GM18520 (cell line): Measurements from ENCODE around the gene CSAD.

ENCODE experiments used
- ATAC-seq: cut with Tn5 transposase; IDR thresholded peaks from one replicate; pipeline ENCODE4 v1.9.1; 2021; ENCODE audit not compliant: unreplicated experiment

The CSAD gene

GRCh38 chr12:53200107-53200457 lies 19.4 kb upstream of the CSAD start:
- ATAC-seq = no peak

GRCh38 chr12:53199700-53200099 lies 19.0 kb upstream of the CSAD start:
- ATAC-seq = no peak

GRCh38 chr12:53198486-53199110 lies 17.9 kb upstream of the CSAD start:
- no peak for ATAC-seq

GRCh38 chr12:53197011-53197640 lies 16.4 kb upstream of the CSAD start:
- no peak for ATAC-seq

GRCh38 chr12:53196486-53196885 lies 15.8 kb upstream of the CSAD start:
- no peak for ATAC-seq

GRCh38 chr12:53195516-53196420 lies 15.0 kb upstream of the CSAD start:
- no peak for ATAC-seq

- no peak for ATAC-seq
Measured at GRCh38 chr12:53194973-53195372, 14.2 kb upstream of the CSAD start.

GRCh38 chr12:53193985-53194716 lies 13.4 kb upstream of the CSAD start:
- ATAC-seq = no peak

GRCh38 chr12:53193040-53193439 lies 12.3 kb upstream of the CSAD start:
- ATAC-seq = no peak

- no peak for ATAC-seq
Measured at GRCh38 chr12:53192531-53193021, 11.9 kb upstream of the CSAD start.

GRCh38 chr12:53191885-53192530 lies 11.3 kb upstream of the CSAD start:
- ATAC-seq = no peak

- ATAC-seq = no peak
Measured at GRCh38 chr12:53191096-53191884, 10.6 kb upstream of the CSAD start.

GRCh38 chr12:53190108-53190729 lies 9.5 kb upstream of the CSAD start:
- no peak for ATAC-seq

- no peak for ATAC-seq
Measured at GRCh38 chr12:53187145-53187899, 6.6 kb upstream of the CSAD start.

GRCh38 chr12:53186745-53187144 lies 6.0 kb upstream of the CSAD start:
- no peak for ATAC-seq

- ATAC-seq = no peak
Measured at GRCh38 chr12:53185582-53186153, 4.9 kb upstream of the CSAD start.

GRCh38 chr12:53184828-53185227 lies 4.1 kb upstream of the CSAD start:
- ATAC-seq = no peak

GRCh38 chr12:53182903-53183302 lies 2.2 kb upstream of the CSAD start:
- ATAC-seq = no peak
